ENCODE measurements around the gene PITX2.

GRCh38 chr4:110623718-110624397 is 981 bp upstream of the PITX2 start:
- no peak for TF ChIP-seq CTCF (IDR thresholded peaks at IDR 0.05)
- TF ChIP-seq POLR2A (IDR thresholded peaks at IDR 0.05), result no peak

Measured in lower leg skin (tissue), 3 donors.